H9 (cell line): ENCODE data around the gene ACTL7A. TPM values are rescaled to one million over a fixed set of nuclear protein-coding genes. Genes with fewer than 3 reads are reported as not detected.

Experiments used
- DNase-seq: peaks from one replicate; pipeline ENCODE4 v3.0.0-alpha.2; 2017
- H2AFZ ChIP-seq: one replicate; pipeline ENCODE4 v1.6.1; 2013; ENCODE audit warnings: mild to moderate bottlenecking, low read length, control low read depth, moderate library complexity
- H2AK5ac ChIP-seq: 2 replicates; pipeline ENCODE4 v1.6.1; 2013; ENCODE audit warnings: low read length, control low read depth, mixed read lengths; ENCODE audit not compliant: insufficient read length
- H2BK120ac ChIP-seq: one replicate; pipeline ENCODE4 v1.6.1; 2013; ENCODE audit warnings: low read depth, mild to moderate bottlenecking, low read length, control low read depth, inconsistent platforms; ENCODE audit not compliant: poor library complexity, severe bottlenecking
- H2BK12ac ChIP-seq: 2 replicates; pipeline ENCODE4 v1.6.1; 2013; ENCODE audit warnings: low read length, control low read depth, mixed read lengths, low read depth; ENCODE audit not compliant: insufficient read length
- H2BK15ac ChIP-seq: 2 replicates; pipeline ENCODE4 v1.6.1; 2013; ENCODE audit warnings: low read depth, low read length, control low read depth
- H2BK20ac ChIP-seq: one replicate; pipeline ENCODE4 v1.6.1; 2013; ENCODE audit warnings: low read depth, mild to moderate bottlenecking, low read length, control low read depth, inconsistent platforms; ENCODE audit not compliant: poor library complexity, severe bottlenecking
- H2BK5ac ChIP-seq: 2 replicates; pipeline ENCODE4 v1.6.1; 2013; ENCODE audit warnings: low read length, control low read depth, mixed read lengths; ENCODE audit not compliant: insufficient read length
- H3K14ac ChIP-seq: 2 replicates; pipeline ENCODE4 v1.6.1; 2013; ENCODE audit warnings: low read length, control low read depth; ENCODE audit not compliant: insufficient read depth
- H3K18ac ChIP-seq: 2 replicates; pipeline ENCODE4 v1.6.1; 2013; ENCODE audit warnings: low read depth, mild to moderate bottlenecking, mixed read lengths, low read length, control low read depth; ENCODE audit not compliant: insufficient read length
- H3K23ac ChIP-seq: 2 replicates; pipeline ENCODE4 v1.6.1; 2013; ENCODE audit warnings: low read length, control low read depth, mixed read lengths, low read depth; ENCODE audit not compliant: insufficient read length
- H3K23me2 ChIP-seq: 2 replicates; pipeline ENCODE4 v1.6.1; 2013; ENCODE audit warnings: low read depth, mild to moderate bottlenecking, mixed read lengths, low read length, control low read depth; ENCODE audit not compliant: insufficient read length, poor library complexity, severe bottlenecking
- H3K27ac ChIP-seq: 2 replicates; pipeline ENCODE4 v1.5.1; 2013; ENCODE audit warnings: low read length, control low read depth, mixed read lengths, low read depth; ENCODE audit not compliant: insufficient read length
- H3K27me3 ChIP-seq: 2 replicates; pipeline ENCODE4 v1.6.1; 2013; ENCODE audit warnings: low read length, control low read depth, inconsistent platforms; ENCODE audit not compliant: insufficient read depth
- H3K4ac ChIP-seq: 2 replicates; pipeline ENCODE4 v1.6.1; 2013; ENCODE audit warnings: low read depth, mild to moderate bottlenecking, control low read depth, inconsistent platforms, low read length, moderate library complexity
- H3K4me1 ChIP-seq: 2 replicates; pipeline ENCODE4 v1.6.1; 2013; ENCODE audit warnings: low read length, control low read depth, inconsistent platforms; ENCODE audit not compliant: insufficient read depth
- H3K4me2 ChIP-seq: 2 replicates; pipeline ENCODE4 v1.6.1; 2013; ENCODE audit warnings: low read length, control low read depth, mixed read lengths; ENCODE audit not compliant: insufficient read length, insufficient read depth
- H3K56ac ChIP-seq: 2 replicates; pipeline ENCODE4 v1.6.1; 2013; ENCODE audit warnings: low read depth, mild to moderate bottlenecking, mixed read lengths, low read length, control low read depth; ENCODE audit not compliant: insufficient read length
- H3K79me1 ChIP-seq: 2 replicates; pipeline ENCODE4 v1.6.1; 2013; ENCODE audit warnings: low read depth, mild to moderate bottlenecking, moderate library complexity, low read length, control low read depth, inconsistent platforms; ENCODE audit not compliant: insufficient read depth, poor library complexity, severe bottlenecking
- H3K79me2 ChIP-seq: 2 replicates; pipeline ENCODE4 v1.6.1; 2013; ENCODE audit warnings: low read length, control low read depth, inconsistent platforms; ENCODE audit not compliant: insufficient read depth
- H3K9ac ChIP-seq: 2 replicates; pipeline ENCODE4 v1.6.1; 2013; ENCODE audit warnings: low read length, control low read depth, mixed read lengths; ENCODE audit not compliant: insufficient read length; ENCODE audit errors: extremely low read depth
- H3K9me3 ChIP-seq: one replicate; pipeline ENCODE4 v1.6.1; 2013; ENCODE audit warnings: low read depth, low read length, inconsistent platforms; ENCODE audit not compliant: control insufficient read depth
- H3T11ph ChIP-seq: one replicate; pipeline ENCODE4 v1.6.1; 2013; ENCODE audit warnings: mild to moderate bottlenecking, low read length, control low read depth, inconsistent platforms
- H4K20me1 ChIP-seq: one replicate; pipeline ENCODE4 v1.6.1; 2013; ENCODE audit not compliant: control insufficient read depth, insufficient read length, insufficient read depth
- H4K5ac ChIP-seq: 2 replicates; pipeline ENCODE4 v1.6.1; 2013; ENCODE audit warnings: low read depth, mild to moderate bottlenecking, mixed read lengths, low read length, control low read depth; ENCODE audit not compliant: insufficient read length
- H4K8ac ChIP-seq: replicated peaks from 2 replicates; pipeline ENCODE4 v1.6.1; 2013; ENCODE audit warnings: low read length, control low read depth, mixed read lengths, low read depth; ENCODE audit not compliant: insufficient read length
- H4K91ac ChIP-seq: 2 replicates; pipeline ENCODE4 v1.6.1; 2013; ENCODE audit warnings: low read depth, mild to moderate bottlenecking, moderate library complexity, mixed read lengths, low read length, control low read depth; ENCODE audit not compliant: insufficient read length
- H3K27ac Mint-ChIP-seq, 3 experiments: 2 replicates in 2 of 3; 3 replicates in 1 of 3; pipeline ENCODE4 v1.8.0; 2020 to 2021; ENCODE audit warnings: mixed read lengths in 3 of 3, mild to moderate bottlenecking in 1 of 3, moderate library complexity in 1 of 3
- H3K27me3 Mint-ChIP-seq: 2 replicates; pipeline ENCODE4 v1.8.0; 2021; ENCODE audit warnings: low read depth, mild to moderate bottlenecking, moderate library complexity, mixed read lengths
- H3K36me3 Mint-ChIP-seq, 3 experiments: 2 replicates in 2 of 3; 3 replicates in 1 of 3; pipeline ENCODE4 v1.8.0; 2020 to 2021; ENCODE audit warnings: low read depth in 3 of 3, mixed read lengths in 3 of 3; ENCODE audit not compliant: insufficient read depth in 1 of 3
- H3K4me1 Mint-ChIP-seq, 2 experiments: 2 replicates each; pipeline ENCODE4 v1.8.0; 2020; ENCODE audit warnings: mixed read lengths in 2 of 2
- H3K4me3 Mint-ChIP-seq, 2 experiments: 2 replicates in 1 of 2; 3 replicates in 1 of 2; pipeline ENCODE4 v1.8.0; 2020 to 2021; ENCODE audit warnings: mild to moderate bottlenecking in 2 of 2, mixed read lengths in 2 of 2, moderate library complexity in 1 of 2
- H3K9me3 Mint-ChIP-seq, 2 experiments: 2 replicates in 1 of 2; 3 replicates in 1 of 2; pipeline ENCODE4 v1.8.0; 2020; ENCODE audit warnings: mild to moderate bottlenecking in 2 of 2, mixed read lengths in 2 of 2, moderate library complexity in 1 of 2
- CTCF ChIP-seq: fragments of 200-600 bp; sonication (generic); conservative IDR thresholded peaks from 3 replicates; pipeline ENCODE4 v1.8.0; 2021; ENCODE audit warnings: antibody characterized with exemption, mild to moderate bottlenecking
- WGBS: extraction: QIAGEN DNeasy Blood & Tissue Kit; methylation state at CpG from one replicate; pipeline ENCODE4 v1.1.7; 2013; ENCODE audit warnings: missing lambda C conversion rate, low lambda C conversion rate, mixed read lengths; ENCODE audit not compliant: insufficient read length; ENCODE audit errors: extremely low coverage; 5-methylcytosine and 5-hydroxymethylcytosine counted together
- total RNA-seq: library from RNA; stranded (reverse); gene quantifications from 2 replicates; pipeline ENCODE4 v1.2.1, GENCODE V29; 2021

ACTL7A gene
- total RNA-seq, 1 experiment from 2014 or later = not detected

- Histone ChIP-seq H3K27ac (no peak overlapping the region), H3K27me3 (no peaks in the 10 kb centered on the region), H2BK120ac (no peak overlapping the region), H4K20me1 (no peaks in the 10 kb centered on the region), H3K4me1 (peaks cover 3% of the 10 kb centered on the region; the same call in 1 of the 2 replicates), H2BK5ac (no peak overlapping the region), H2AFZ (no peak overlapping the region), H3K56ac (no peak overlapping the region), H3K9me3 (no peaks in the 10 kb centered on the region), H2BK12ac (no peak overlapping the region), H3K79me1 (no peaks in the 10 kb centered on the region), H3K14ac (no peak overlapping the region), H4K91ac (no peak overlapping the region), H3K4me2 (no peak overlapping the region), H3K79me2 (no peaks in the 10 kb centered on the region), H2BK15ac (no peak overlapping the region), H3K9ac (no peak overlapping the region), H2BK20ac (no peak overlapping the region), H3K23me2 (no peaks in the 10 kb centered on the region), H2AK5ac (no peak overlapping the region), H3K4ac (no peak overlapping the region), H4K8ac (no peak overlapping the region), H3K18ac (no peak overlapping the region), H3K23ac (no peak overlapping the region), H4K5ac (no peak overlapping the region), H3T11ph (no peak overlapping the region)
- Mint-ChIP-seq H3K27ac (no peak overlapping the region; a peak in 1 of 7 replicates), H3K36me3 (no peaks in the 10 kb centered on the region), H3K4me1 (peaks cover 13 to 29% of the 10 kb centered on the region in 2 experiments), H3K4me3 (no peak overlapping the region), H3K27me3 (no peaks in the 10 kb centered on the region), H3K9me3 (no peaks in the 10 kb centered on the region; a peak in 1 of 5 replicates)
- TF ChIP-seq CTCF = peak; percentile 57; the same call in 2 of the 3 replicates
- WGBS = no CpG with 5 or more reads among the region's 2 CpGs
- DNase-seq = peak; percentile 29
These were observed 48.0 kb upstream of the ACTL7A start for GRCh38 chr9:108813951-108814601.
